Measurements from ENCODE around the gene C3orf85.
"Not testable (repeated sequence)": the region's sequence is repeated elsewhere in the genome, so short reads cannot be mapped to it uniquely, and the experiment has no call there.

The C3orf85 gene, protein sequence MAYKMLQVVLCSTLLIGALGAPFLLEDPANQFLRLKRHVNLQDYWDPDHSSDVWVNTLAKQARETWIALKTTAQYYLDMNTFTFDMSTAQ

DNA sequence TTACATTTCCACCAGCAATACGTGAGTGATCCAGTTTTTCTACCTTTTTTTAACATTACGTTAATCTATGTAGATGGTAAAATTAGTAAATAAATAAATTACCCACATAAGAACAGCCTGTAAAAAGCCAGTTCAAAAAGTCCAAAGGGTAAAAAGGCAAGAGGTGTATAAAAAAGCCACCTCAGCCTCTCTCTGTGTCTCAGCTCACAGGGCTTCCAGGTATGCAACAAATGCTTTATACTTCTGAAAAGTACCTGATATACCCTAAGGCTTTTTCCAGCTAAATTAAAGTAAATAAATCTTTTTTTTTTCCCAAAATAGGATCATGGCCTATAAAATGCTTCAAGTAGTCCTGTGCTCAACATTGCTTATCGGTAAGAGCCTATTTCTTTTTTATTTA, at the start of gene C3orf85:
TSS of gene C3orf85 (plus strand) at position 197 of the 400 bp plus-strand sequence. CDS start at position 326, 129 bp downstream.
- DNase-seq = no peak

DNA sequence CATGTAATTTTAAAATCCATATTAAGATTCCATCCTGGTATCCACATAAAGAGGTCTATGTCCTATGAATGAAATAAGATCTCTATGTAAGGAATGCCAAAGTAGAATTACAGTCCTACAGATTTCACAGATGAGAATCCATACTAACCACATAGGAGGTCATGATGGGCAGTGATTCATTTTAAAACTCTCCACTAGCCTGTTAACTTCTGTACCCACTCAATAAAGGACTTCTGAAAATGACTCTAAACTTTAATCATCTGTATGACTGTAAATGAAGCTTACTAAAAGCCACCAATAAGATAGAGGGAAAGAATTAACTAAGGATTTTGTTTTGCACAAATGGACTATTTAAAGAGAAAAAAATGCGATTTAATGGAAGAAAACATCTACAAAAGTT, 47.3 kb upstream of the C3orf85 start:
- DNase-seq = no peak

DNA sequence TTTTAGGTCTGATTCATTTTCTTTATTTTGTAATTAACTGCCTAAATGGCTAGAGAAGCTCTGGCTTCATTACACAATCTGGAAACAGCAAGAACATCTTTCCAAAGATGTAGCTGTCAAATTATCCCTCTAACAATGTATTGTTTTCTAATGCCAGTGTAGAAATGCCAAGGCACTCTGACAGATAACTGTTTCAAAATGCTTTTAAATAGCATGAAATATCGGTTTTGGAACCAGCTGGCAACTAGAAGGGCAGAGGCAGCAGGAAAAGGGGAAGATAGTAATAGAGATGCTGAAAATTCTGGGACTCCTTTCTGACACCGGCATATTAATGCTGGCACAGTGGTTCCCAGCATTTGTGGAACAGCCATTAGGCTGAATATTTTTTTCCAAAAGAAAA, 44.7 kb upstream of the C3orf85 start:
- no peak for DNase-seq

DNA sequence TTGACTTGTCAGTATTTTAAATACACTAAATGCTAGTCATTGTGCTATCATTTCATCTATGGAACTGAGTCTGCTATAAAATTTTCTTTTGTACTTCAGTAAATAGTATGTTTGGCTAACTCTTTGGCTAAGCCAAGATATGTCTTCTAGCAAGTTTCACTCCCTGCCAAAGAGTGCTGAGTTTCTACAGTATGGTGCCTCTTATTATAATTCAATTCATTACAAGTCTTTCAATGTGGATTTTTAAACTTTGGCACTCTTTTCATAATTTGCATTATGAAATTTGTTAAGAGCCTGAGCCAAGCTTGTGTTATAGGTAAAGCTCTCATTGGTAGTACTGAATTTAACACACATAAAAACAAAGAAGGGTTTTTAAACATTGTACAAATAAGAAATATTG, 43.0 kb upstream of the C3orf85 start:
- DNase-seq = no peak

DNA sequence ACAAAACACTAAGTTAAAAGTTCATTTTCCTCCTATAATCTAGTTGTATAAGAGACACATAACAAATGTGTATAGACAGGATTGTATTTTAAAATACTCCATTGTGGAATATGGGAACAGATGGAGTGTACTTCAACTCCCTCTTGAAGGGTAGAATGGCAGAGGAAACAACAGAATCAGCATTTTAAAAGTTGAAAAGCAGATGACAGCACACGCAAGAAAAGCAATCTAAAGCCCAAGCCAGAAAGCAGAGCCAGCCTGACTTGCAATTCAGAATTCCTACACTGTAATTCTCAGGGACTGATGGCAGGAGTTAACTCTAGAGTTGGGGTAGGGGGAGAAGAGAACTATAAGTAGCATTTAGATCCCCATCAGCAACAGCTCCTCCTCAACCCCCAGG, 41.4 kb upstream of the C3orf85 start:
- no peak for DNase-seq

DNA sequence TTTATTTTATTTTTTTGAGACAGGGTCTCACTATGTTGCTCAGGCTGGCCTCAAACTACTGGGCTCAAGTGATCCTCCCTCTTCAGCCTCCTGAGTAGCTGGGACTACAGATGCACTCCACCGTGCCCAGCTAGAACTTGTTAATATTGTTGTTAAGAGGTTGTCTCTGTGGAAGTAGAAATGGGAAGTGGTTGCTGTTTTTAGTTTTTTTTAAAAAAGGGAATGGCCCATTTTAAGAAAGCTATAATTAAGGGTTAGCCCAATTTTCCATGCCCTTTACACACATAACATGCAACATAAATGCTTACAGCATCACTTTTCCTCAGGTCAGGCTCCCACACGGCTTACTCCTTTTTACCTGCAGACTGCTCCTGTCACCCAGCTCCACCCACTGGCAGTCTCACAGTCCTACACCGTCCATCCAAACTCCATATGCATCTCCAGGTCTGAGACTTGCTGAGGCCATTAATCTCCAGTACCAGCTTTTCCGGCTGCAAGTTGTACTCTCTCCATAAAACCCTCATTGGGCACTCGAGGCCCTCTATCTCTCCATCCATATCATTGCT, 38.4 kb upstream of the C3orf85 start:
- DNase-seq = no peak

DNA sequence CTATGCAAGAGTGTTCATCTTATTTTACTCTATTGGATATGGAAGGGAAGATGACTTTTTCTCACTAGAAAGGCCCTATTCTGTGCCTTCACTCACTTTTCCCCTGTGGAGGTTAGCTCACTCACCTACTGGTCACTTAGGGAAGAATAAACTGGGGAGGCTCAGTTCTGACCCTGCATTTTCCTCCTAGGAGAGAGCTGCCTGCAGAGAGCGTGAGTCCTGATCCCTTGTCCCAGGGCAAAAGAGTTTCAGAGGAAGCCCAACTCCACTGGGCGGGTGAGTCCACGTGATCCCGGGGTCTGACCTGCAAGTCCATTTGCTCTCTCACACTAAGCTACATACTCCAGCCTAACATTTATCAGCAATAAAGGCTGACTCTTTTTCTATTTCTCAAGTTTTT, 26.9 kb upstream of the C3orf85 start:
- DNase-seq = no peak

DNA sequence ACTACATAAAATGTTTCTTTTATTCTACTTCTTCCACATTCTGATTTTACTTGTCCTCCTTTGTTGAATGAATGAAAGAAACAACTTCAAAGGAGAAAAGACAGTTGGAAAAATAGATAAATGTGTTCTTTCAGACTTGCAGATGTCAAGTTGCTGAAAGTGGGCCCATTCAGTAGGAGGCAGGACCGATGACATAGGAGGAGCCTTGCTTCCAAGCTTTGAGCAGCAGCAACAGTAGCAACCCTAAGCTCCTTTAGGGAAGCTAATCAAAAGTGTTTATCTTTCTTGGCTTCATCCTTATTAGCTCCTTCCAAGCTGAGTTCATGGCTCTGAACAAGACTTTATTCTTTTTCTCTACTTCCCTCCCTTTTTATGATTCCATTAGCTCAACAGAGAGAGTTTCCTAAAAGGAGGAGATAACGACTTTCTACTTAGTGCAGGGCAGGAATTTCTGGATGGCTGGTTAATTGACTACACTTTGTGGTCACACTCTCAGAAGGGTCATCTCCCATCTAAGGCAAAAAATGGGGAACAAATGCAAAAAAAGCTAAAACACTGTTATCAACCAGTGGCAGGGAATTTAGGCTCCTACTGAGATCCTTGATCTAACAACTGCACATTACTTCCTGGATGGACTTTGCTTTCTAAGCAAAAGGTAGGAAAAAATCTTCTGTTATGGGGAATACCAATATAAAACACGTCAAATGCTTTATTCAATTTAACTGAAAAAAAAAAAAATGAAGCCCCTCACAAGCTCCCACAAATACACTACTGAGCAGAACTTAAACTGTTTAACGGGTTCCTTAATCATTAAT, 23.4 kb upstream of the C3orf85 start:
- DNase-seq = no peak

DNA sequence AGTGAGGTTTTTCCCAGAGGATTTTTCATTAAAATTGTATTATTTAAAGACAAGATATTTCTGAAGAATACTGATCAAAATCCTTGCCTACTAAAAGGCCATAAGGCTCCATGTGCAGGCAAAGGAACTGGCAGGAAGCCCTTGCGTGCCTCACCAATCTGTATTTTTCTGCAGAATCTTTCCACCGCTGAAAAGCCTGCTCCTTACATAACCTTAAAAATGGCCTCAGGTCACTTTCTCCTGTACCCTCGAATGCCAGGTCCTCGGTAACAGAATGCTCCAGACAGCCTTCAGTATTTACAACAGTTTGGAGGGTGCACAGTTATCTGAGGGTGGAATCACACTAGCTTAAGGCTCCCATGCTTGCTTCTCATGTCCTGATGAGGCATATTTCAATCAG, 21.8 kb upstream of the C3orf85 start:
- DNase-seq = no peak

DNA sequence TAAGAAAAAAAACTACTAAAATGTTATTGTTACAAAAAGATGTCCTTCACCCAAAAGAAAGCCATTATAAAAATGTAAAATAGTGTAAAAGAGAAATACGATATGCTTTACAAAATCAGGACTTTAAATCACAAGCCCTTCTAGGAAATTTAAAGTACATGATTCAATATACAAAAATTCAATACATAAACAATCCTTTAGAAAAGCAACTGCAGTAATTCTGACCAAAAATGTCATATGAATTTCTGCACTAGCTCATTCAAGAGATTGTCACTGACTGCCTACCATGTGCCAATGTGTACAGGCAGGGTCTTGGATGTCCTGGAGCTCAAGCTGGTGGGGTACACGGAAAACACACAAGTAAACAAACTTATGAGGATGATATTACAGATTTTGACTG, 21.1 kb upstream of the C3orf85 start:
- DNase-seq = no peak

DNA sequence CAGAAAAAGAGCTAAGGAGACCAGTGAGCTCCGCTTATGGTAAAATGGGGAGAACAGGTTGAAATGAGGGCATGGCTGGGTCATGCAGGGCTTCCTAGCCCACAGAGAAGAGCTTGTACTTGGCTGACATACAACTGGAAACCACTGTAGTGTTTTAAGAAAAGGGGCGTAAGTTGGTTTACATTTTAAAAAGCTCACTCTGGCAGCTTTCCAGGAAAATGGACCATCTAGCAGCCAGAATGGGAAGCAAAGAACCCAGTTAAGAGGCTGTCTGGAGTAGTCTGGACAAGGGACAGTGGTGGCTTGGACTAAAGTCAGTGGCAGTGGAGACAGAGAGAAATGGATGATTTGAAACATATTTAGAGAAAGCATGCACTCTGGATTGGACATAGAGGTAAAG, 20.5 kb upstream of the C3orf85 start:
- no peak for DNase-seq

DNA sequence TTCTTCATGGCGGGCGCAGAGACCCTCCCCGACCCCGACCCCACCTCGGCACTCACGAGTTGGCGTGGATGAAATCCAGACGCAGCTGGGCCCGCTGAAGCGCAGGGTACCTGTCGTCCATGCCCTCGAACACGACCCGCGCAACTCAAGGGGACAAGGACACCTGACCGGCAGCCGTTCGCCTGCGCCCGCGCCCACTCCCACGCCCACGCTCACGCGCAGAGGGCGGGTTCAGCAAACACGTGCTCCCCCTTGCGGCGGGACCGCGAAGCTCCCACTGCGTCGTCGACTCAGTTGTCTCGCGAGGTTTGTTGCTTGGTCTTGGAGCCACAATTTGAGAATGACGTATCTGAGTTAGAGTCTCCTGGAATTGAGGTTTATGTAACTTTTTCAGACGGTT, 18.6 kb upstream of the C3orf85 start, which contains the start of gene MORC1:
TSS of gene MORC1 (minus strand) at position 196 of the 400 bp plus-strand sequence. CDS start at position 121, 75 bp downstream.
- no peak for DNase-seq

DNA sequence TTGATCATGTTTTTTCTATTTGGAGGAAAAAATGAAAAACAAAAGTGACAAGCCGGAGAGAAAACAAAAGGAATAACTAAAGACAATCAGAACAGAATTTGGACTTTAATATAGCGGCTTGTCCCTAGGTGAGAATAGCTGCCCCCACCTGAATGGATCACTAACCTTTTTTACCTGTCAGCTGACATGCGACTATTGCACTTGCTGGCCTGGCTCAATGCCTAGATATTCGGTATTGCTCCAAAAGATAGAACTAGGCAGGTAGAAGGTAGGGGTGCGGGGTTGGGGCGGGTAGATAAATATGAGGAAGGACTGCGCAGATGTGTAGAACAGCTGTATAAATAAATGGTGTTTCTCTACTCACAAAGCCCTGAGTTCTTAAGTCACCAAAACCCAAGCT, 17.9 kb upstream of the C3orf85 start:
- DNase-seq = no peak

DNA sequence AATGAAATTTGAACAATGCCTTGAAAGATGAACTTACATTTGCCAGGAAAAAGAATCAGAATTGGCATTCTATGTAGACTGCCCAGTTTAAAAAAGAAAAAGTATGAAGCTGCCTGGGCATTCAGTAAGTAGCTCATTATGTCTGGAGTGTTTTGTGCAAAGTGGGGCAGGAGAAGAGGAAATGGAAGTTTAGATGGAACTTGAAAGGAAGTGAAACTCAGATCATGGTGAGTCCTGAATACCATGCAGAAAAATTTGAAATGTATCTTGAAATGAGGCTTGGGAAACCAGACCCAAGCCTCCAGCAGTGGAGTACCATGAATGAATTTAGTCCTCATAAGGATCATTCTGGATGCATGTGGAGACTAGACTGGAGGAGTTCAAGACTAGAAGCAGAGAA, 13.8 kb upstream of the C3orf85 start:
- no peak for DNase-seq

DNA sequence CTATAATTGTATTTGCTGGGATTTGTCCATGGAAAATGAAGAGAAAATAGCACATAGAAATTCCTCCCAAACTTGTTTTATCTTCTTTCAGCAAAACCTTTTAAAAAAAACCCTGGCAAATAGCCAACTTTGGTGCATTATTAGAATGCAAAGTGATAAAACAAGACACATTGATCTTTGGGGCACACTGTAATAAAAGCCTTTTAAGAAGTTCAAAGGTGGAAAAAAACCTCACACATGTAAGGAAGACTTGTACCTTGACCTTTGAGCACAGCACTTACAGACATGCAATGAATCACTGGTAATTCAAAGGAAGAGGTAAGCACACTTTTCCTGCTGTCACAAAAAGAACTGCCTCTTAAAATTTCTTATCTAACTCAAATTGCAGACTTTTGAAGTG, 10.6 kb upstream of the C3orf85 start:
- no peak for DNase-seq

DNA sequence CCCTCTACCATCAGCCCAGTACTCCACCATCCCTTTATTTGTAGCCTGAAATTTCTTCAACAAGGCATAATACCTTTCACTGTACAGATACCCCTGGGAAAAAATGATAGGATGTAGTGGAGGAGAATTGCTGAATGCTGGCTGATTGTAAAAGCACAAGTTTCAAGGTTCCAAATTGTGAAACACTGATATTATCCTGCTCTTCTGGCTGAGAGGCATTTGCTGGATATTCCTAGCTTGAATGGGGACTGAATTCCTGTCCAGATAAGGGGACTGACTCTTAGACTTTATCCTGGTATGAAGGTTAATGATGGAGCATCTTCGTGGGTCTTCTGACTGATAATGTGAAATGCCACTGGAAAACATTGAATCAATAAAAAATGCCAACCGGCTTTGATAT, 9.0 kb upstream of the C3orf85 start:
- no peak for DNase-seq

DNA sequence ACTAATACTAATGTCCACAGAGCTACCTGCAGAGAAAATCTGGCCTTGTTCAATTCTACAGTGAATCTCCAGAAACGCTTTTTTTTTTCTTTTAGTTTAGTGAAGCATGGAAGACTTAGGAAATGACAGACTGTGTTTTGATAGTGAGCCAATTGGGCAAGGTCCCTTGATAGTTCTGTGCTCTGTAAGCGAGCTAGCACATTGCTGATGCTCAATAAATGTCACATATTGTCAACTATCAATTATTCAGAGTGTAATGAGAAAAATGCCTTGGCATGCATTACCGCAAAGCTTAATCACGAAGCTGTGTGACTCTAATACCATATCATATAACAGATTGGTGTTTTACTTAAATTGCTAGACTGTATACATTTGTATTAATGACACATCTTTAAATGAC, 5.2 kb upstream of the C3orf85 start:
- DNase-seq = no peak

DNA sequence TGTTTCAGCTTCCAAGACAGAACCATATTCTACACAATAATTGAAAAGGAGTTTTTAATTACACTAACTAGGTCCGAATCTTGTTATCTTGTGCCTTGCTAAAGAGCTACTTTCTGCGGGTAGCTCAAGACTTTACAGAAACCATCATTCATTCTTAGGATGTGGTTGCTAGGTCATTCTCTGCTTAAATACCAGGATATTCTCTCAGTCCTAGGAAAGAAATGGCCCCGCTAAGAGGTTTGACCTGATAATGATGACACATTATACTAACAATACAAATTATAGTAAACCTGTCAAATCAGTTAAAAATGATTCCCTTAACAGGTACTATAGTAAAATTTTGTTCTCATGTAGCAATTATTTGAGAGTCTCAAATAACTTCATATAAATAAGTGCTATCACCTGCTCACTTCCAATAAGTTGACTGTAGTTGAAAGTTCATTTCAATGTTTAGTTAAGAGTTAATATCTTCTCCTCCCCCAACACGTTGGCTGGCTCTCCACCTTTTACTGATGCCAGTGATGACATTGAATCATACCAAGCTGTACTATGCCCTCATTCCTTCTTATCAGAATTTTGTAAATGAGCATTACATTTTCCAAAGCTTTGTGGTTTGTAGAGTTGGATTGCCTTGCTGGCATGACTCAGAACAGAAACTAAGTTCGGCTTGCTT, 3.6 kb upstream of the C3orf85 start:
- no peak for DNase-seq

DNA sequence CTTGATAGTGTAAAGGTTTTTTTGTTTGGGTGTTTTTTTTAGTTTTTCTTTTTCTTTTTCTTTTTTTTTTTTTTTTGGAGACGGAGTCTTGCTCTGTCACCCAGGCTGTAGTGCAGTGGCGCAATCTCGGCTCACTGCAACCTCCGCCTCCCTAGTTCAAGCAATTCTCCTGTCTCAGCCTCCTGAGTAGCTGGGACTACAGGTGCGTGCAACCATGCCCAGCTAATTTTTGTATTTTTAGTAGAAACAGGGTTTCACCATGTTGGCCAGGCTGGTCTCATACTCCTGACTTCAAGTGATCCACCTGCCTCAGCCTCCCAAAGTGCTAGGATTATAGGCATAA, 3.1 kb upstream of the C3orf85 start:
- DNase-seq = not testable (repeated sequence)

DNA sequence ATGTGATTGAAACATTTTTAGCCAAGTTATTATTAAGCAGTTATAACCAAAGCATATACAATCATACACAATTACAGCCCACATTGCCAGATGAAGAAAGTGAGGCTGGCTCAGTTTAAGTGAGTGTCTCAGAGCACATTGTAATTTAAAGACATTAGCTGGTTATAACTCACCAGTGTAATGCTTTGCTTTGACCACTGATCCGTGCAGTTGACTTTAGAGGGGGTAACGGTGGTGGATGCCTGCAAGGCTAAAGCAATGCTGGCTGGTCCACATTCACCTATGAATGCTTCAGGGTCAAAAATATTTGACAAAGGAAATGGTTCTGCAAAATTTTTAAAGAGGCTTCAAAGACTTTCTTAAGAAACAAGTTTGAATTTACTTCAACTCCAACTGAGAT, 1.2 kb downstream of the C3orf85 start:
- DNase-seq = no peak

DNA sequence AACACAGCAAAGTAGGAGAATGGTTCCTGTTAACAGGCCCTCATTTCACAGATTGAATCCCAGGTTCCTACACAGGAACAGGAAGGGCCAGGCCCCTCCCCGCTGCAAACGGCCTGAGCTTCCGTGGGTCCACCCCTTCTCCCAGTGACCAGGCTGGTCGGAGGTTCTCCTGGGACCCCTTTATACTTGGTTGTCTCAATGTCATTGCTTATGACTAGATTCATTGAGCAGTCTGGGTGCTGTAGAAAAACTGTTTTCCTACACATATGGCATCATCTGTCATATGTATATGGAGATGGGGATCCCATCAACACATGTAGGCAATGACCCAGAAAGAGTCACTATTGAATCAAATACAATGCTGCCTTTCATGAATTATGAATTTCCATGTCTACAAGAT, 3.8 kb downstream of the C3orf85 start:
- DNase-seq = no peak

DNA sequence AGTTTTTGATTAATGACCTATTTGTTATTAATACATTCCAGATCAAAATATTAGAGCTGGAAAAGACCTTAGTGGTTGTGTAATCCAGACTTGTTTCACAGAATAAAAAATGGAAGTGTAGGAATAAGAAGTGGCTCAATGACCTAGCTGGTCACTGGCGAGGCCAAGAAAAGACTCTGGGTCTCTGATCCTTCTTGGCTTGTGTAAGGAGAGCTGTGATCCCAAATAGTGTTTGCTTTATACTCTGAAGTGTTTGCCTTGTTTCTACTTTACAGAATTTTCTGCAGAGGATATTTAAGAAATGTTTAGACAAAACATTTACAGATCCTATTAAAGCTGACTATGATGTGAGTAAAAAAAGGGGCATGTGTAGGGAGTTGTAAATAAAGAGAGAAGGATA, 7.1 kb downstream of the C3orf85 start:
- no peak for DNase-seq

DNA sequence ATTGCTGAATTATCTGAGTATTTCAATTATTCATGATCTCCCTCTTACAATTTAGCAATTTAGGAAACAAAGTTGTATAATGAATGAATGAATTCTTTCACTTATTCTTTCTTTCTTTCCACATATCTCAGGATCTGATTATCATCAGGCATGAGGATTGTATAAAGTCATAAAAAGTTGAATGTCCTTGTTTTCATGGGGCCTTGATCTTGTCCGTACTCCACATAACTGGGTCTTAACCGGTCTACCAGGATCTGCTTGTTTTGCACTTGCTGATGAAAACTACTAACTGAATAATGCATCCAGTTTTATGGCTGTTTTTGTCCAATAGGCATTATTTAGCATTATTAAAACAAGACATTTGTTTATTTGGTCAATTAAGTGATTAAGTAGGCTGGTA, 12.6 kb downstream of the C3orf85 start:
- no peak for DNase-seq

DNA sequence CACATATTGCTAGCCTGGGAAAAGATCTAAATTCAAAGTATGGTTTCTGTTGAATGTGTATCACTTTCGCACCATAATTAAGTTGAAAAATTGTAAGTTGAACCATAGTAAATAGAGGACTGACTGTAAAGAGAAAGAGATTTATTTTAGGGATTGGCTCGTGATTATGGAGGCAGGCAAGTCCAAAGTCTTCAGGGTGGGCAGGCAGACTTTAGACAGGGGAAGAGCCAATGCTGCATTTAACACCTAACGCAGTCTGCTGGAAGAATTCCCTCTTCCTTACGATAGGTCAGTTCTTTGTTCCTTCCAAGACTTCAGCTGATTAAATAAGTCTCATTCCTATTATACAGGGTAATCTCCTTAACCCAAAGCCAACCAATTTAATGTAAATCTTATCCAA, 15.8 kb downstream of the C3orf85 start:
- DNase-seq = no peak

All from DMS153 (cell line).